ENCODE measurements around the gene ARID4B. TPM values are rescaled to one million over a fixed set of nuclear protein-coding genes. Genes with fewer than 3 reads are reported as not detected.

The ARID4B gene
- total and polyA plus RNA-seq, 2 of the 13 experiments (the other 11 are each of a cell fraction or from before 2014, with no cell fraction given): 9.7 to 24.6 TPM

- TF ChIP-seq MIER2 (CRISPR knock-in tag; IDR thresholded peaks at IDR 0.05) (no peak), CBX2 (IDR thresholded peaks at IDR 0.05; ENCODE audit: low read depth, low read length) (no peak), CBX2 (CRISPR knock-in tag; IDR thresholded peaks at IDR 0.05; ENCODE audit: low read depth) (no peak), TOE1 (CRISPR knock-in tag; IDR thresholded peaks at IDR 0.05) (0 out of 2 replicates have a peak, but pooled peaks have one; percentile 44), ZNF18 (CRISPR knock-in tag; IDR thresholded peaks at IDR 0.05; ENCODE audit: insufficient replicate concordance) (no peak), E2F2 (CRISPR knock-in tag; IDR thresholded peaks at IDR 0.05; ENCODE audit: borderline replicate concordance) (no peak), ZNF383 (CRISPR knock-in tag; IDR thresholded peaks at IDR 0.05; ENCODE audit: borderline replicate concordance) (no peak), SP140L (CRISPR knock-in tag; IDR thresholded peaks at IDR 0.05; ENCODE audit: borderline replicate concordance) (no peak), SOX13 (IDR thresholded peaks at IDR 0.05) (no peak), SOX13 (CRISPR knock-in tag; conservative IDR thresholded peaks at IDR 0.05 in 1 of 2, IDR thresholded peaks at IDR 0.05 in 1 of 2) (no peak), DNMT3B (CRISPR knock-in tag; conservative IDR thresholded peaks at IDR 0.05) (no peak), FUBP1 (CRISPR knock-in tag; IDR thresholded peaks at IDR 0.05; ENCODE audit: borderline replicate concordance) (no peak), SSRP1 (CRISPR knock-in tag; IDR thresholded peaks at IDR 0.05) (no peak), MED8 (CRISPR knock-in tag; IDR thresholded peaks at IDR 0.05; ENCODE audit: insufficient replicate concordance) (peak; percentile 64), ZBTB44 (CRISPR knock-in tag; IDR thresholded peaks at IDR 0.05) (no peak), ZBTB34 (CRISPR knock-in tag; IDR thresholded peaks at IDR 0.05) (no peak), HOXA9 (CRISPR knock-in tag; IDR thresholded peaks at IDR 0.05; ENCODE audit: borderline replicate concordance) (no peak), MTERF4 (CRISPR knock-in tag; IDR thresholded peaks at IDR 0.05) (peak; percentile 70; the same call in 1 of the 2 replicates), GTF3A (CRISPR knock-in tag; conservative IDR thresholded peaks at IDR 0.05) (no peak), GFI1 (CRISPR knock-in tag; IDR thresholded peaks at IDR 0.05; ENCODE audit: borderline replicate concordance) (0 out of 2 replicates have a peak, but pooled peaks have one; percentile 50)
These were observed 526 bp upstream of the ARID4B start, which contains the start of gene GGPS1 (continued) for GRCh38 chr1:235328271-235329138.

Measured in HepG2 (cell line).